Measurements from ENCODE around the gene GABRG2.

DNA sequence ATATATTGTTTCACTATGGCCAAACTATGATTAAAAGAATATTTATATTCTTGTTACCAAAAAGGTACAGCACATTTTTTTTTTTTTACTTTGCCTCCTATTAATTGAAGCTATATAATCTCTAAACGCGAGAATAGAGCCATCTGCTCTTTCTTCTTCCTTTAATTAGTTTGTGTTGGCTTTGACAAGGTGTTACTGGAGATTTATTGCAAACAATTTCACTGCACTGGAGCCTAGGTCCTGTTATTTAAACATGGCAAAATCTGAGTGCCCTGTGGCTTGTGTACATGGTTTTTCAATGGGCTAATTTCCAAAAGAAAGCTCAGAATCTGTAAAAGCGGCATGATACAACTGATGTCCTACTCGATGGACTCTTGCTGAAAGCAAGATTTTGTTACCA, 40.8 kb upstream of the GABRG2 start:
- TF ChIP-seq CREB1 (IDR thresholded peaks at IDR 0.05; ENCODE audit: low read depth), result no peak
- no peak for TF ChIP-seq REST (IDR thresholded peaks at IDR 0.05; ENCODE audit: low read depth)
- TF ChIP-seq CEBPB (IDR thresholded peaks at IDR 0.05), result no peak
- no peak for TF ChIP-seq EGR1 (IDR thresholded peaks at IDR 0.05)
- no peak for TF ChIP-seq FOXM1 (IDR thresholded peaks at IDR 0.05; ENCODE audit: borderline replicate concordance, low read depth)
- TF ChIP-seq, protein P1, sequence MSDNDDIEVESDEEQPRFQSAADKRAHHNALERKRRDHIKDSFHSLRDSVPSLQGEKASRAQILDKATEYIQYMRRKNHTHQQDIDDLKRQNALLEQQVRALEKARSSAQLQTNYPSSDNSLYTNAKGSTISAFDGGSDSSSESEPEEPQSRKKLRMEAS (IDR thresholded peaks at IDR 0.05), result no peak
- no peak for TF ChIP-seq TAF1 (IDR thresholded peaks at IDR 0.05; ENCODE audit: low read depth)
- no peak for TF ChIP-seq EP300 (IDR thresholded peaks at IDR 0.05; ENCODE audit: borderline replicate concordance)
- TF ChIP-seq, protein P2, sequence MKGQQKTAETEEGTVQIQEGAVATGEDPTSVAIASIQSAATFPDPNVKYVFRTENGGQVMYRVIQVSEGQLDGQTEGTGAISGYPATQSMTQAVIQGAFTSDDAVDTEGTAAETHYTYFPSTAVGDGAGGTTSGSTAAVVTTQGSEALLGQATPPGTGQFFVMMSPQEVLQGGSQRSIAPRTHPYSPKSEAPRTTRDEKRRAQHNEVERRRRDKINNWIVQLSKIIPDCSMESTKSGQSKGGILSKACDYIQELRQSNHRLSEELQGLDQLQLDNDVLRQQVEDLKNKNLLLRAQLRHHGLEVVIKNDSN (IDR thresholded peaks at IDR 0.05), result no peak
- no peak for TF ChIP-seq TEAD4 (IDR thresholded peaks at IDR 0.05)
- TF ChIP-seq RAD21 (IDR thresholded peaks at IDR 0.05; ENCODE audit: low read depth), result no peak
- no peak for TF ChIP-seq YY1 (IDR thresholded peaks at IDR 0.05; ENCODE audit: low read depth)
- no peak for TF ChIP-seq TCF12 (IDR thresholded peaks at IDR 0.05; ENCODE audit: low read depth)
- no peak for TF ChIP-seq NFIC (IDR thresholded peaks at IDR 0.05)
